Activated CD4-positive, alpha-beta T cell treated with anti-CD3 and anti-CD28 coated beads, Interleukin-2, amount 10 ng/mL, durations not matched to agents 7 days and 5 days (primary cell): ENCODE results near the gene MRPL42. TPM values are rescaled to one million over a fixed set of nuclear protein-coding genes. Genes with fewer than 3 reads are reported as not detected.

ENCODE experiments used
- total RNA-seq, 2 experiments: library from RNA; stranded (reverse); gene quantifications; one replicate each; pipeline ENCODE4 v1.2.3, GENCODE V29; 2021

The MRPL42 gene
- total RNA-seq, 2 experiments from 2014 or later, result 55.6 to 69.0 TPM

Other genes with a start within 250 kb of the MRPL42 start
- gene NUDT4, start 89.6 kb upstream of the MRPL42 start, total RNA-seq, result 10 to 100 TPM; 37.8 to 41.0 TPM
- 100 to 1,000 TPM; 157 to 189 TPM for gene UBE2N, start 25.6 kb upstream of the MRPL42 start, total RNA-seq
- 10 to 100 TPM; 28.0 to 31.6 TPM for gene SOCS2, start 105.2 kb downstream of the MRPL42 start, total RNA-seq
- 10 to 100 TPM in 1 of 2 experiments, 1 to 10 TPM in 1; 9.7 to 12.6 TPM for gene CRADD, start 209.9 kb downstream of the MRPL42 start, total RNA-seq